Measurements from ENCODE around the gene PRKG1. TPM values are rescaled to one million over a fixed set of nuclear protein-coding genes. Genes with fewer than 3 reads are reported as not detected.

PRKG1 gene
- polyA plus RNA-seq, 3 donors = not detected

- no peak overlapping the region for H3K27ac Mint-ChIP-seq
- H3K27me3 ChIP-seq (ENCODE audit: control insufficient read depth in 2 of 2, insufficient read depth in 2 of 2, low read length in 2 of 2) = no peaks in the 10 kb centered on the region
- H3K4me3 ChIP-seq (replicated peaks in 1 of 3; ENCODE audit: low read depth in 2 of 3, low read length in 3 of 3) = no peak overlapping the region
- H3K79me2 ChIP-seq (ENCODE audit: insufficient read depth, low read length) = no peaks in the 10 kb centered on the region
- H3K36me3 ChIP-seq (replicated peaks in 1 of 2; ENCODE audit: control insufficient read depth in 1 of 2, insufficient read depth in 2 of 2, low read length in 2 of 2) = no peaks in the 10 kb centered on the region
- H2AFZ ChIP-seq (ENCODE audit: insufficient read depth, low read depth, low read length, poor library complexity, severe bottlenecking) = no peak overlapping the region
- no peak overlapping the region for H3K9ac ChIP-seq (ENCODE audit: insufficient read depth, low read length, poor library complexity, severe bottlenecking)
- no peak for DNase-seq
- H3K4me3 Mint-ChIP-seq = no peak overlapping the region
- H3K9me3 Mint-ChIP-seq = peaks cover 0 to 2% (median 0%) of the 10 kb centered on the region in 7 donors
- H3K4me1 ChIP-seq (ENCODE audit: control insufficient read depth in 1 of 2, insufficient read depth in 2 of 2, low read length in 2 of 2) = no peaks in the 10 kb centered on the region
- H3K9me3 ChIP-seq (replicated peaks in 1 of 2; ENCODE audit: control insufficient read depth in 1 of 2, insufficient read depth in 1 of 2, low read length in 2 of 2) = no peaks in the 10 kb centered on the region
- no peaks in the 10 kb centered on the region for H3K4me1 Mint-ChIP-seq
- TF ChIP-seq, protein P1, sequence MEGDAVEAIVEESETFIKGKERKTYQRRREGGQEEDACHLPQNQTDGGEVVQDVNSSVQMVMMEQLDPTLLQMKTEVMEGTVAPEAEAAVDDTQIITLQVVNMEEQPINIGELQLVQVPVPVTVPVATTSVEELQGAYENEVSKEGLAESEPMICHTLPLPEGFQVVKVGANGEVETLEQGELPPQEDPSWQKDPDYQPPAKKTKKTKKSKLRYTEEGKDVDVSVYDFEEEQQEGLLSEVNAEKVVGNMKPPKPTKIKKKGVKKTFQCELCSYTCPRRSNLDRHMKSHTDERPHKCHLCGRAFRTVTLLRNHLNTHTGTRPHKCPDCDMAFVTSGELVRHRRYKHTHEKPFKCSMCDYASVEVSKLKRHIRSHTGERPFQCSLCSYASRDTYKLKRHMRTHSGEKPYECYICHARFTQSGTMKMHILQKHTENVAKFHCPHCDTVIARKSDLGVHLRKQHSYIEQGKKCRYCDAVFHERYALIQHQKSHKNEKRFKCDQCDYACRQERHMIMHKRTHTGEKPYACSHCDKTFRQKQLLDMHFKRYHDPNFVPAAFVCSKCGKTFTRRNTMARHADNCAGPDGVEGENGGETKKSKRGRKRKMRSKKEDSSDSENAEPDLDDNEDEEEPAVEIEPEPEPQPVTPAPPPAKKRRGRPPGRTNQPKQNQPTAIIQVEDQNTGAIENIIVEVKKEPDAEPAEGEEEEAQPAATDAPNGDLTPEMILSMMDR (IDR thresholded peaks at IDR 0.05) = no peak
- no peaks in the 10 kb centered on the region for H4K20me1 ChIP-seq (ENCODE audit: insufficient read depth, low read length)
- intact Hi-C loops (cut with micrococcal nuclease) = no loop called here
- no CpG with 5 or more reads among the region's 2 CpGs for WGBS (ENCODE audit: insufficient coverage)
- no peaks in the 10 kb centered on the region for H3K36me3 Mint-ChIP-seq
- H3K27me3 Mint-ChIP-seq (ENCODE audit: low read depth in 3 of 3) = peaks cover 0 to 4% (median 0%) of the 10 kb centered on the region in 3 donors
- H3K27ac ChIP-seq (ENCODE audit: low read depth in 1 of 2, low read length in 2 of 2) = no peak overlapping the region
- no peak overlapping the region for H3K4me2 ChIP-seq (replicated peaks; ENCODE audit: extremely low read depth, low read length, poor library complexity, severe bottlenecking)
Measured at GRCh38 chr10:51291961-51292360, 217.7 kb downstream of the PRKG1 start.

DNA sequence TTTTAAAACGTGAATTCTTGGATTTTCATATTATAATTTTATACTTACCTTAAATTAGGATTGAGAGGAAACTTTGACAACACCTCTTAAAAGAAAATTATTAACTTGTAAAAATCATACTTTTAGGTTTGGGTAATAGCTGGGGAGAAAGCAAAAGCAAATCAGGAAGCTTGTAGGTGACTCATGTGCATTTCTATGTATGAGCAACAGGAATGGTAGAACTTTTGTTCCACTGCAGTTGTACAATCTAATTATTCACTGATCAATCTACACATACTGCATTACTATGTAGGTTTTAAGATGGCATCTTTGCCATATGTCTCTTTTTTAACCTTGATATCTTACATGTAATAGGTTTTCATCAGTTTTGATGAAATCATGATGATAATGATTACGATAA lies 223.2 kb downstream of the PRKG1 start:
- H3K9ac ChIP-seq (ENCODE audit: insufficient read depth, low read length, poor library complexity, severe bottlenecking) = no peak overlapping the region
- no peaks in the 10 kb centered on the region for H3K36me3 Mint-ChIP-seq
- no peaks in the 10 kb centered on the region for H4K20me1 ChIP-seq (ENCODE audit: insufficient read depth, low read length)
- TF ChIP-seq, protein P1 (IDR thresholded peaks at IDR 0.05) = no peak
- no peak overlapping the region for H3K27ac ChIP-seq (ENCODE audit: low read depth in 1 of 2, low read length in 2 of 2)
- no peak overlapping the region for H2AFZ ChIP-seq (ENCODE audit: insufficient read depth, low read depth, low read length, poor library complexity, severe bottlenecking)
- no peak overlapping the region for H3K4me3 Mint-ChIP-seq
- no peaks in the 10 kb centered on the region for H3K27me3 Mint-ChIP-seq (ENCODE audit: low read depth in 3 of 3)
- no peaks in the 10 kb centered on the region for H3K9me3 ChIP-seq (replicated peaks in 1 of 2; ENCODE audit: control insufficient read depth in 1 of 2, insufficient read depth in 1 of 2, low read length in 2 of 2)
- no peaks in the 10 kb centered on the region for H3K4me1 Mint-ChIP-seq
- no peak overlapping the region for H3K4me3 ChIP-seq (replicated peaks in 1 of 3; ENCODE audit: low read depth in 2 of 3, low read length in 3 of 3)
- H3K4me1 ChIP-seq (ENCODE audit: control insufficient read depth in 1 of 2, insufficient read depth in 2 of 2, low read length in 2 of 2) = no peaks in the 10 kb centered on the region
- no peak overlapping the region for H3K27ac Mint-ChIP-seq
- H3K27me3 ChIP-seq (ENCODE audit: control insufficient read depth in 2 of 2, insufficient read depth in 2 of 2, low read length in 2 of 2) = no peaks in the 10 kb centered on the region
- no peaks in the 10 kb centered on the region for H3K79me2 ChIP-seq (ENCODE audit: insufficient read depth, low read length)
- no peak for DNase-seq
- intact Hi-C loops (cut with micrococcal nuclease) = no loop called here
- no CpG with 5 or more reads among the region's 2 CpGs for WGBS (ENCODE audit: insufficient coverage)
- no peak overlapping the region for H3K4me2 ChIP-seq (replicated peaks; ENCODE audit: extremely low read depth, low read length, poor library complexity, severe bottlenecking)
- H3K36me3 ChIP-seq (replicated peaks in 1 of 2; ENCODE audit: control insufficient read depth in 1 of 2, insufficient read depth in 2 of 2, low read length in 2 of 2) = no peaks in the 10 kb centered on the region
- H3K9me3 Mint-ChIP-seq = peaks cover 0 to 2% (median 0%) of the 10 kb centered on the region in 7 donors
